NCI-H526 treated with DMSO at 0.1 percent for 48 hours (cell line): ENCODE measurements around the gene GCGR.

Experiments used
- DNase-seq: peaks from one replicate; lab custom pipeline; 2025; lab: John Stamatoyannopoulos, UW

The GCGR gene

GRCh38 chr17:81811705-81812570, 8.0 kb downstream of the GCGR start:
- no peak for DNase-seq

DNA sequence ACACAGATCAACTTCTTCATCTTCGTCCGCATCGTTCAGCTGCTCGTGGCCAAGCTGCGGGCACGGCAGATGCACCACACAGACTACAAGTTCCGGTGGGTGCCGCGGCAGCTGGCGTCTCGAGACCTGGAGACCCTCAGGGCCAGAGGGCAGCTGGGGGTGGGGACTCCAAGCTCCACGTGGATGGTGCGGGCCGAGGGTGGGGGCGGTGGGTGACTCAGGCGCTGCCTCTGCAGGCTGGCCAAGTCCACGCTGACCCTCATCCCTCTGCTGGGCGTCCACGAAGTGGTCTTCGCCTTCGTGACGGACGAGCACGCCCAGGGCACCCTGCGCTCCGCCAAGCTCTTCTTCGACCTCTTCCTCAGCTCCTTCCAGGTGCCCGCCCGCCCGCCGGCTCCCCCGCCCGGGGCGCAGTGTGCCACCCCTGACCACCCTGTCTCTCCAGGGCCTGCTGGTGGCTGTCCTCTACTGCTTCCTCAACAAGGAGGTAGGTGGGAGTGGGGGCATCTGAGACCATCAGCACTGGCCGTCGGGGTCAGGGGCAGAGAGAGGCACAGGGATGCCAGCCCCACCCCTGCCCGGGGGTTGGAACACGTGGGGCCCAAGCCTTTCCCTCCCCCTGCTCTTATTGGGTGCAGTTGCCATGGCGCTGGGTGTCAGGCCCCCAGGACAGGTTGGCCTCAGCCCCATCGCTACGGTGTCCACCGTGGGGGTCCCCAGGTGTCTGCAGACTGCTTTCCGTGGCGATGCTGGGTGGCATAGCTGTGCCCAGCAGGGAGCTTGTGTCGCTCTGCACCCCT, 8.8 kb downstream of the GCGR start:
- no peak for DNase-seq

DNA sequence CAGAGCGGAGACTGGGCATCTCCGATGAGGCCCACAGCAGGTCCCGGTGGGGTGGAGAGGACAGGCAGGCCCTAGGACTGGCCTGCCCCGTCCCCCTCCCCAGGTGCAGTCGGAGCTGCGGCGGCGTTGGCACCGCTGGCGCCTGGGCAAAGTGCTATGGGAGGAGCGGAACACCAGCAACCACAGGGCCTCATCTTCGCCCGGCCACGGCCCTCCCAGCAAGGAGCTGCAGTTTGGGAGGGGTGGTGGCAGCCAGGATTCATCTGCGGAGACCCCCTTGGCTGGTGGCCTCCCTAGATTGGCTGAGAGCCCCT, 9.4 kb downstream of the GCGR start:
- DNase-seq = no peak

- no peak for DNase-seq
Observed at GRCh38 chr17:81813861-81814683, 10.1 kb downstream of the GCGR start.

- DNase-seq = peak; percentile 11
Observed at GRCh38 chr17:81814748-81815645, 11.0 kb downstream of the GCGR start.

DNA sequence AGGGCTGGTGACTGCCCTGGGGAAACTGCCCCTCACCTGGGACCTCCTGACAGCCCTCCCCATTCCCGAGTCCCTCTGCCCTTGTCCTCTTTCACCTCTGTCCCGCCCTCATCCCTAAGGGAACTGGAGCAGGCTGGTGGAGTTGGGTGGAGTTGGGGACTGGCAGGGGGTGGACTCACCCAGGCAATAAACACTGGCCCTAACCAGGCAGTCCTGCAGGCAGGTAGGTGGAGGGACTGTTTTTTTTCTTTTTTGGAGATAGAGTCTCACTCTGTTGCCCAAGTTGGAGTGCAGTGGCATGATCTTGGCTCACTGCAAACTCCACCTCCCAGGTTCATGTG, 11.7 kb downstream of the GCGR start:
- DNase-seq = no peak

GRCh38 chr17:81817758-81818147, 13.8 kb downstream of the GCGR start:
- DNase-seq = no peak

GRCh38 chr17:81819708-81820107, 15.8 kb downstream of the GCGR start:
- no peak for DNase-seq

DNA sequence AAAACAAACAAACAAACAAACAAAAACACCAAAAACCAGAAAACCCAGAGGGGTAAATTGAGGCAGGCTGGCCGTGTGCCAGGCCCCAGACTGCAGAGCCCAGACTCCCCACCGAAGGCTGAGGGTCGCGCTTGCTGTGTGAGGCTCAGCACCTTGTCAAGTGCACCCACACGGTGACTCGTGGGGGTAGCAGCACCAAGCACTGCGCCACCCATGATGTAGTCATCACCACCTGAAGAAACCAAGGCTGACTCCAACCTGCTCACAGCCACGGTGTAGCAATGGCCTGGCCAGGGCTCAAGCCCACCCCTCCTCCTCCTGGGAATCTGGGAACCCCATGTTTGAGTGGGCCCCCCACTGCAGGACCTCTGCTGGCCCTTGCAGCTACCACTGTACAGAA, 17.2 kb downstream of the GCGR start:
- DNase-seq = no peak

DNA sequence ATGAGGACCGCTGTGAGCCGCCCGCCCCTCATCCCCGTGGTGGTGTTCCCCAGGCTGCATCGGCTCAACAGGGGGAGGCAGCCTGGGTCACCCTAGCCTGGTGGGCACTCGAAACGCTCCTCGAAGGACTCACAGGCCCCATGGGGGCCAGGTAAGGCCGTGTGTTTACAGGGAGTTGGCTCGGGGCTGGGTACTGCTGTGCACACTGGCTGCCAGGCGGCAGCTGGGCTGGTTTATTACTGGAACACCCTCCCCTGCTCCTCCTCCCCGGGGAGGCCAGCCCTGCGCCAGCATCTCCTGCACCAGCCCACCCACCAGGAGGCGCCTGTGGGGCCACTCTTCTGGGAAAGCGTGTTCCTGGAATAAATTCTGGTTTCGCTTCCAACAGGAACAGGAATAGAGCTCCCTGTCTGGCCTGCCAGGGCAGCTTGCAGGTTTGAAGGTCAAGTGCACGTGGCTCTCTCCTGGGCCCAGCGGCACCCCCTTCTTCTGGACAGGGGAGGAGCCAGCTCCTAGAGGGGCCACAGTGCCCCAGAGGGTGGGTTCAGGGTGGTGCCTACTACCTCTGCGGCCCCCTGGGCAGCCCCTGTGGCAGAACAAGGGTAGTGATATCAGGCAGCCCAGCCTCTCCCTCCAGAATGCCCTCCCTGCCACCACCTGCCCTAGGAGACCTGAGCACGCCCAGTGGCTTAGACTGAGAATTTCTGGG, 17.8 kb downstream of the GCGR start:
- peak; percentile 26 for DNase-seq

GRCh38 chr17:81822312-81822637, 18.3 kb downstream of the GCGR start:
- no peak for DNase-seq

DNA sequence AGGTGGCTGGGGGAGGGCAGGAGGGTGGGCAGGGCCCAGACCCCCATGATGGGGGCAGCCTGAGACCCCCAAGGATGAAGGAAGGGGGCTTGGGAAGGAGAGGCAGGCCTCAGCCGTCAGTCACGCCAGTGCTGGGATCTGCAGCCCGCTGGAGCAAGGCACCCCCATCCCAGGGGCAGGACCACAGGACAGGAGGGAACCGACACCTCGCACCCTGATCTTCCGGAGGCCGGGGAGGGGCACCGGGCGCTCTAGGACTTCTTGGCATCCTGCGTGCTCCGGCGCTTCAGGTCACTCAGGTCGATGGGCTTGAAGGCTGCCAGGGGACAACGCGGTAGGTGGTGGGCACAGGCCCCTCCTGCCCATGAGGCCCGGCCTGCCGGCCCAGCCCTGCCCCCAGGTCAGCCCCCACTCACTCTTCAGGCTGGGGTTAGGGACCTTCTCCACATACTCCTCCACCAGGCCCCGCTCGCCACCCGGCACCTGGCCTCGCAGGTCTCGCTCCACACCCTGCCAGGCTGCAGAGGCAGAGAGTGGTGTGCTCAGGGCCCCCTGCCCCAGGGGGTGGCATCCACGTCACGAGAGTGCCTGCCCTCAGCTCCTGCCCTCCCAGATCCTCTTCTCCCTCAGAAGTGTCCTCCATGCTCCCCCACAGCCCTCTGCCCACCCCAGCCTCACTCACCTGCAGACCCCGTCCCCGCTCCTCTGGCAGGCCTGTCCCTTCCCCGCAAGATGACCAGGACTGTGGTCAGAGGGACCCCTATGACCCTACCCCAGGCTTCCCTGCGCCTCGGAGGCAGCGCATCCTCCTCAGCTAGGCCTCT, 19.3 kb downstream of the GCGR start:
- DNase-seq = no peak

DNA sequence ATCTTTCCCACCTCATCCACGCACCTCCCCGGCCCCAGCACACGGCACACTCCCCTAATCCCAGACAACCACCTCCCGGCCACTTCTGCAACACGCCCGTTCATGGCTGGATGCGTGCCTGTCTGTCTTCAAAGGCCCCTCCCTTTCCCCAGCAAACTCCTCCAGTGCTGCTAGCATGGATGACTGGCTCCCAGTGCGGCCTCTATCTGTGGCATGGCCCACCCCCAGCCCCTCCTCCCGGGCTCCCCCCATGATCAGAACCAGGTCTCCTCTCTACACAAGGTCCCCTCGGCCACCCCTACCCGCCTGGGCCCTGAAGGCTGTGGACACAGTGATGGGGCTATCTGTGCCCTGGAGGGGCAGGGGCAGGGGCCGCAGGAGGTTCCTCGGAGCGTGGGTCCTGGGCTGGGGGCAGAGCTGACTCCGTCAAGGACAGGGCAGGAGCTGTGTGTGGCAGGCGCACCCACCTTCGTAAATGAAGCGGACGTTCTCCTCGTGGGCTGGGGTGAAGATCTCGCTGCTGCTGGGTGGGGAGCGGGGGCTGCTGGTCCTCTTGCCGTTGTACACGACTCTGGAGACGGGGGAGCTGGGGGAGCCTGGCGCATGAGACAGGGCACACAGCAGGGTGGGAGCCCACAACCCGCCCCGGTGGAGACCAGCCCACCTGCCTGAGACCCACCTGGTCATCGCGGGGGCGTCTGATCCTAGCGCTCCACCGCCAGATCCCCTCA, 20.0 kb downstream of the GCGR start:
- DNase-seq = no peak

GRCh38 chr17:81824595-81824994, 20.6 kb downstream of the GCGR start:
- DNase-seq = no peak

GRCh38 chr17:81825841-81826466, 22.0 kb downstream of the GCGR start:
- no peak for DNase-seq

DNA sequence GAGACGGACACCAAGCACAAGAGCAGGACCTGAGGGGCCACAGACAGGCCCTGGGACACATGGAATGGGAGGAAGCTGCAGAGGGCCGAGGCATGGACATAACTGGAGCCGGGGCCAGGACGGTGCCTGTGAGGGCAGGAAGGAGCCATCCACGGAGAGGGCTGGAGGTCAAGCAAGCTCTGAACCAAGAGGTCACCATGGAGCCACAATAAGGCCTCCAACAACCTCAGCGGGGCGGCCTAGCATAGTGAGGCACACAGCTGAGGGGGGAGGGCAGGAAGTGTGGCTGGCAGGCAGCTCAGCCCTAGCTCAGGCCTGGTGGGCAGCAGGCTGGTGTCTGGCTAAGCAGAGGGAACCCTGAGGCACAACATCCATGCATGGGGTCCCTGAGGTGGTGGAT, 24.7 kb downstream of the GCGR start:
- DNase-seq = no peak

DNA sequence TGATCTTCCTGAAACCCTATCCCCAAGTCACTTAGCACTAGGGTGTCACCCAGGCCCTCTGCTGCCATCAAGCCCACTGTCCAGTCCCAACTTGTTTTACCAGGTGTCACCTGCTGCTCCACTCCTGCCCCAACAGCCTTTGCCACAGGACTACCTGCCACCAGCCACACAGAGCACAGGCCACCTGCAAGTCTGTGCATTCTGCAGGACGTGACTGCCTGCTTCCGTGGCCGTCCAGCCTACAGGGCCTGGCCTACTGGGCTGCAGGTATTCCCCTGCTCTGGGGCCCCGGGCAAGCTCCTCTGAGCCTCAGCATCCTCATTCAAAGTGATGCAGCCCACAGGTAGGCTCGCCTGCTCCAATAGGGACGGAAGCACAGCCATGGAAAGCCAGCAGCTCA, 25.9 kb downstream of the GCGR start:
- DNase-seq = no peak

DNA sequence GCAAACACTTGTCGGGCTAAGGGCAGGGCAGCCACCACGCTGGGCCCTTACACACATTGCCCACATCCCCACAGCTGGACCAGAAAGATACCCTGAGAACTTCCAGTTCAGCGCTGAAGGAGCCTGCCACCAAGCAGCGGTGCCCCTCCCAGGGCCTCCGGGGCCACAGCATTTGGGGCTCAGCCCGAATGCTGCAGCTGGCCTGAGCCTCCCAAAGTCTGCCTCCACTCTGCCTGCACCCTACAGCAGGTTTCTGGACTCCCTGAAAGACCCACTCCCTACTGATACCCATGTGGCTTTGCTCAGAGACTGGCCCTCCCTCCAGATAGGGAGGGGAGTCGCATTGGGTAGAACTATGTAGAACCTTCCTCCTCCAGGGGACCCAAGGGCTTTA, 27.6 kb downstream of the GCGR start:
- DNase-seq = no peak

DNA sequence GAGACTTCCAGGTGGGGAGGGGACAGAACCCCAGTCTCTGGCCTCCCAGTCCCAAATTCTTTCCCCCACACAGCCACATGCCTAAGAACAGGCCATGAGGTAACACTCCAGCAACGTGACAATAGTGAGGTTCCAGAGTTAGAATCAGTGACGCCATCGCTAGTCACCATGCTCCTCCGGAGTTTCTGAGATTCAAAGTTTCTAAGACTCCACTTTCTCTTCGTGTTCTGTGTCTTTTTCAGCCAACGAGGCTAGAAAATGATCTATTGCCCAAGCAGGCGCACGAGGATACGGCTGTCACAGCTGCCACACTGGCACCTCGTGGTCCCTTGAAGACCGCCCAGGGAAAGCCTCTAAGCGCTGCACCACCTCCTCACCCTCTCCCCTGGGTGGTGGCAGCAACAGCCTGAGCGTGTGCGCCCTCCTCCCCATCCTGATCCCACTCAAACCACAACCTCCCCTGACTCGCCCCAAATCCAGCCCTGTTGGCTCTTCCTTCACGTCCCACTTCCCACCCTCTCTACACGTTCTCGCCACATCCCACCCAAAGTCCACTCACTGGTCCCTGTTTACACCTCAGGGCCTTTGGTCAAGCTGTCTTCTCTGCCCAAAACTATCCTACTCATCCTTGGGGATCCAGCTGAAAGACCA, 28.1 kb downstream of the GCGR start:
- DNase-seq = peak; percentile 16
